ENCODE data around the gene ZNF469. TPM values are rescaled to one million over a fixed set of nuclear protein-coding genes. Genes with fewer than 3 reads are reported as not detected.

ZNF469 gene
- total RNA-seq, 3 donors from 2014 or later, result 0.80 to 1.5 (median 0.98) TPM

DNA sequence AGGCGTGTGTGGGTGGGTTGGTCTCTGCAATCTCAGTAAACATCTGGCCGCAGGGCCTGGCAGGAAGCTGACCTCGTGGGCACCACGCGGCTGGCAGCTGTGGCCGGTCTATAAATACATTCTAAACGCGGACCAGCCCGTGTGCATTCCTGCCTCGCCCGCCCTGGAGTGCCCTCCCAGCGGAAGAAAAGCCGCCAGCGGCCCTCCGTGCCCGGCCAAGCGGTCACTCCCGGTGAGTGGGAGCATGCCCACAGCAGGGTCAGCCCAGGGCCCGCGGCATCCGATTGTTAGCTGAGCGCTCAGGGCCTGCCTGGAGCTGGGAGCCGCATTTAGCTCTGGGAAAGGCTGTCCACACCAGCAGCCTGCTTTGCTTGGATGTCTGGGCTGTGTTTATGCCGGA, 10.3 kb downstream of the ZNF469 start:
- Histone ChIP-seq H3K4me1 (no peaks in the 10 kb centered on the region), H3K36me3 (no peaks in the 10 kb centered on the region), H3K27ac (no peak overlapping the region), H3K27me3 (no peaks in the 10 kb centered on the region), H3K9me3 (no peaks in the 10 kb centered on the region), H3K4me3 (no peak overlapping the region)
- TF ChIP-seq POLR2AphosphoS5 (IDR thresholded peaks at IDR 0.05) (no peak), POLR2A (IDR thresholded peaks at IDR 0.05) (no peak)
- TF ChIP-seq, protein P1, sequence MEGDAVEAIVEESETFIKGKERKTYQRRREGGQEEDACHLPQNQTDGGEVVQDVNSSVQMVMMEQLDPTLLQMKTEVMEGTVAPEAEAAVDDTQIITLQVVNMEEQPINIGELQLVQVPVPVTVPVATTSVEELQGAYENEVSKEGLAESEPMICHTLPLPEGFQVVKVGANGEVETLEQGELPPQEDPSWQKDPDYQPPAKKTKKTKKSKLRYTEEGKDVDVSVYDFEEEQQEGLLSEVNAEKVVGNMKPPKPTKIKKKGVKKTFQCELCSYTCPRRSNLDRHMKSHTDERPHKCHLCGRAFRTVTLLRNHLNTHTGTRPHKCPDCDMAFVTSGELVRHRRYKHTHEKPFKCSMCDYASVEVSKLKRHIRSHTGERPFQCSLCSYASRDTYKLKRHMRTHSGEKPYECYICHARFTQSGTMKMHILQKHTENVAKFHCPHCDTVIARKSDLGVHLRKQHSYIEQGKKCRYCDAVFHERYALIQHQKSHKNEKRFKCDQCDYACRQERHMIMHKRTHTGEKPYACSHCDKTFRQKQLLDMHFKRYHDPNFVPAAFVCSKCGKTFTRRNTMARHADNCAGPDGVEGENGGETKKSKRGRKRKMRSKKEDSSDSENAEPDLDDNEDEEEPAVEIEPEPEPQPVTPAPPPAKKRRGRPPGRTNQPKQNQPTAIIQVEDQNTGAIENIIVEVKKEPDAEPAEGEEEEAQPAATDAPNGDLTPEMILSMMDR (IDR thresholded peaks at IDR 0.05), result no peak
- intact Hi-C loops (cut with DNase I; ENCODE audit: low total_unique reads), result no loop called here
- DNase-seq (ENCODE audit: low spot score in 2 of 2), result no peak

DNA sequence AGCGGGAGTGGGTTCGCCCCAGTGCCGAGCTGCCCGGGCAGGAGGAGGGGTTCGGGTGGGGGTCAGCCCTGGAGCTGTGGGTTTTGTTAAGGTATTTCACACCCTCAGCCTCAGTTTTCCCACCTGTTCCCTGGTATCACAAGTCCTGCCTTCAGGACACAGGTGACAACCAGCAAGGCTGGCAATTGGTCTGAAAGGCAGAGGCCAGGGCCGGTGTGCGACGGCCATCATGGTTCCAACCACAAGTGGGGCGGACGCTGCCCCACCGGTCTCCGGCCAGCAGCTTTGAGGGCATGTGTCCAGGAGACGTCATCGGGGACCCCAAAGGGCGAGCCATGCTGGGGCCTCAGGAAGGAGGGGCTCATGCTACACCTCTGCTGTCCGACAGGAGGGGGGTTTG, 10.8 kb downstream of the ZNF469 start:
- no peak overlapping the region for H3K27ac ChIP-seq
- H3K4me3 ChIP-seq, result no peak overlapping the region

DNA sequence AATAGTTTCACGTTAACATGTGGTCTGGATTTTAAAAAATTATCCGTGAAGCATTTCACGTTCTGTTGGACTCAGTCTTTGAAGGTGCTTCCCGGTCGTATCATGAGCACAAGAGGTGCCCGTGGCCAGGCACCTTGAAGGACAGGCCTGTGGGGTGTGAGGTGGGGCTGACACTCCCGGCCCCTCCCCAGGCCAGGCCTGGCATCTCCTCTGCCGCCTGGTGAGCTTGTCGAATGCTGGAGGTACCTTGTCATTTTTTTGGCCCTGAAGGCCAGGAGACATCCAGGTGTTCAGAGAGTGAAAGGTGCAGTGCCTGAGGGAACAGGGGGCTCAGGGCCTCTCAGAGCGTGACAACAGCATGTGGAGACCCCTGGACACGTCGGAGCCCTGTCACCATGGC, 11.7 kb downstream of the ZNF469 start:
- Histone ChIP-seq H3K4me1 (no peaks in the 10 kb centered on the region), H3K27ac (no peak overlapping the region), H3K36me3 (no peaks in the 10 kb centered on the region), H3K27me3 (no peaks in the 10 kb centered on the region), H3K4me3 (no peak overlapping the region), H3K9me3 (no peaks in the 10 kb centered on the region)
- intact Hi-C loops (cut with DNase I; ENCODE audit: low total_unique reads), result no loop called here
- DNase-seq (ENCODE audit: low spot score in 2 of 2), result no peak
- TF ChIP-seq POLR2AphosphoS5 (IDR thresholded peaks at IDR 0.05) (no peak), POLR2A (IDR thresholded peaks at IDR 0.05) (no peak)
- TF ChIP-seq, protein P1 (IDR thresholded peaks at IDR 0.05), result no peak

More for the DNA sequence above, 10.8 kb downstream of the ZNF469 start:
- H3K36me3 ChIP-seq, result no peaks in the 10 kb centered on the region
- TF ChIP-seq, protein P1 (IDR thresholded peaks at IDR 0.05), result no peak
- no peak for TF ChIP-seq POLR2AphosphoS5 (IDR thresholded peaks at IDR 0.05)
- no peak for TF ChIP-seq POLR2A (IDR thresholded peaks at IDR 0.05)
- no peaks in the 10 kb centered on the region for H3K27me3 ChIP-seq
- no peaks in the 10 kb centered on the region for H3K9me3 ChIP-seq
- intact Hi-C loops (cut with DNase I; ENCODE audit: low total_unique reads), result no loop called here
- no peak for DNase-seq (ENCODE audit: low spot score in 2 of 2)
- H3K4me1 ChIP-seq, result no peaks in the 10 kb centered on the region

DNA sequence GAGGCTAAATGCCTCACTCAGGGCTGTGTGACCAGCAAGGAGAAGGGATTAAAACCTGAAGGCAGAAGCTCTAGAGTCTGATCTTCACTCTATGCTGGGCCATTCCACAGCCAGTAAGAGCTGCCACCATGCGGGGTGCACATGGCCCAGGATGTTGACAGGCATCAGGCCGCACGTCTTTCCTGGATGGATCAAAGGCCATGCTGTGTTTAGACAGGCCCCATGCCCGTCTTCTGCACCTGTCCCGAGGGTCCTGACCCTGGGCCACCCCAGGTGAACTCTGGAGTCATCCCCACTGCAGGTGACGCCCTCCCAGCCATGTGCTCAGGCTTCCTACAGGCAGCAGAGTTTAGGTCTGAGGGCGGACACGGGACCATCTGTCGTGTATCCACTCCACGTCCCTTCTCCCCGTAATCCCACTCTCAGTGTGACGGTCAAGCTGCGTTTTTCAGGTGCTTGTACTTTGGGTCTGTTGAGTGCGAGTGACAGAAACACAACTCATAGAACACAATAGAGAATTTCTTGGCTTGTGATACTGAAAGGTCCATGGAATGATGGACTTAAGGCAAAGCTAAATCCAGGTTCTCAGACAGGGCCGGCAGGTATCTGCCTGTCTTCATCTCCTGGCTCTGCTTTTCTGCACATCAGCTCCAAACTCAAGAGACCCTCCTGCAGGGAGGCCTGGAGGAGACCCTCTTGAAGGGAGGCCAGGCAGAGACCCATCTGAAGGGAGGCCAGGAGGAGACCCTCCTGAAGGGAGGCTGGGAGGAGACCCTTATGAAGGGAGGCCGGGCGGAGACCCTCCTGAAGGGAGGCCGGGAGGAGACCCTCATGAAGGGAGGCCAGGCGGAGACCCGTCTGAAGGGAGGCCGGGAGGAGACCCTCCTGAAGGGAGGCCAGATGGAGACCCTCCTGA, 13.2 kb downstream of the ZNF469 start:
- Histone ChIP-seq H3K4me1 (no peaks in the 10 kb centered on the region), H3K9me3 (no peaks in the 10 kb centered on the region), H3K4me3 (no peak overlapping the region), H3K27me3 (no peaks in the 10 kb centered on the region), H3K27ac (no peak overlapping the region), H3K36me3 (no peaks in the 10 kb centered on the region)
- DNase-seq (ENCODE audit: low spot score in 2 of 2), result no peak
- TF ChIP-seq POLR2A (IDR thresholded peaks at IDR 0.05), result no peak
- TF ChIP-seq POLR2AphosphoS5 (IDR thresholded peaks at IDR 0.05), result no peak
- TF ChIP-seq, protein P1 (IDR thresholded peaks at IDR 0.05), result no peak
- intact Hi-C loops (cut with DNase I; ENCODE audit: low total_unique reads), result loop anchor here (2.0 kb wide), 1 partner anchor 49 kb away; no protein-coding TSS in a partner anchor

DNA sequence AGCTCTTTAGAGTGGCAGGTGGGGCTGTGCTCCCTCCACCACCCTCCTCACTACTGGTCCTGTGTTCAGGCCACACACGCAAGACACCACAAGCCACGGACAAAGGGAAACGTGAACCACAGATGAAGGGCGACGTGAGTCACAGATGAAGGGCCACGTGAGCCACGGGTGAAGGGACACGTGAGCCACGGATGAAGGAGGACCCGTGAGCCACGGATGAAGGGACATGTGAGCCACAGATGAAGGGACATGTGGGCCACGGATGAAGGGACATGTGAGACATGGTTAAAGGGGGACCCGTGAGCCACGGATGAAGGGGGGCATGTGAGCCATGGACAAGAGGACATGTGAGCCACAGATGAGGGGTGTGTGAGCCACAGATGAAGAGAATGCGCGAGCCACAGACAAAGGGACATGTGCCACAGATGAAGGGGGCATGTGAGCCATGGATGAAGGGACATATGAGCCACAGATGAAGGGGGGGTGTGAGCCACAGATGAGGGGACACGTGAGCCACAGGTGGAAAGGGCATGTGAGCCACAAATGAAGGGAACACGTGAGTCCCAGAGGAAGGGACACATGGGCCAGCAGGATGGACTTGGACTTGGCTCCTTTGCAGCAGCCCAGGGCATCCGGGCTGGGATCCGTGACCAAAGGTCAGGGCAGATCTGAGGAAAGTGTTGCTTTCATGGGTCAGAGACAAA, 15.6 kb downstream of the ZNF469 start:
- Histone ChIP-seq H3K36me3 (no peaks in the 10 kb centered on the region), H3K9me3 (no peaks in the 10 kb centered on the region), H3K27ac (no peak overlapping the region), H3K27me3 (no peaks in the 10 kb centered on the region), H3K4me1 (no peaks in the 10 kb centered on the region), H3K4me3 (no peak overlapping the region)
- DNase-seq (ENCODE audit: low spot score in 2 of 2), result no peak
- no peak for TF ChIP-seq POLR2AphosphoS5 (IDR thresholded peaks at IDR 0.05)
- TF ChIP-seq POLR2A (IDR thresholded peaks at IDR 0.05), result no peak
- TF ChIP-seq, protein P1 (IDR thresholded peaks at IDR 0.05), result no peak
- intact Hi-C loops (cut with DNase I; ENCODE audit: low total_unique reads), result no loop called here
